Left hindlimb (tissue), 1 donor: ENCODE results near the gene LOC128125822.

ENCODE experiments used
- DNase-seq: peaks from one replicate; pipeline ENCODE4 v3.0.0-alpha.2; 2018

The LOC128125822 gene

GRCh38 chr6:63558278-63558677 lies 14.0 kb upstream of the LOC128125822 start:
- DNase-seq: no peak

- no peak for DNase-seq
Observed at GRCh38 chr6:63560801-63561287, 11.4 kb upstream of the LOC128125822 start.

GRCh38 chr6:63561288-63561687 lies 11.0 kb upstream of the LOC128125822 start:
- no peak for DNase-seq

GRCh38 chr6:63563235-63563634 lies 9.0 kb upstream of the LOC128125822 start:
- DNase-seq: no peak

GRCh38 chr6:63565058-63565726 lies 7.1 kb upstream of the LOC128125822 start:
- no peak for DNase-seq

GRCh38 chr6:63565727-63566596 lies 6.3 kb upstream of the LOC128125822 start:
- no peak for DNase-seq

- no peak for DNase-seq
Observed at GRCh38 chr6:63567966-63568365, 4.3 kb upstream of the LOC128125822 start.

- DNase-seq: no peak
Observed at GRCh38 chr6:63571361-63572043, 778 bp upstream of the LOC128125822 start.

- DNase-seq: no peak
Observed at GRCh38 chr6:63572747-63573075, 431 bp downstream of the LOC128125822 start.

GRCh38 chr6:63573076-63573898 lies 1.0 kb downstream of the LOC128125822 start:
- peak; percentile 79 for DNase-seq

GRCh38 chr6:63573899-63574553 lies 1.7 kb downstream of the LOC128125822 start:
- peak; percentile 36 for DNase-seq

- no peak for DNase-seq
Observed at GRCh38 chr6:63574554-63574900, 2.2 kb downstream of the LOC128125822 start.

GRCh38 chr6:63576147-63576772 lies 4.0 kb downstream of the LOC128125822 start:
- no peak for DNase-seq

GRCh38 chr6:63576985-63577712 lies 4.9 kb downstream of the LOC128125822 start:
- no peak for DNase-seq

- no peak for DNase-seq
Observed at GRCh38 chr6:63578757-63579156, 6.5 kb downstream of the LOC128125822 start.

- no peak for DNase-seq
Observed at GRCh38 chr6:63579937-63580703, 7.8 kb downstream of the LOC128125822 start.

GRCh38 chr6:63580704-63580961 lies 8.4 kb downstream of the LOC128125822 start:
- DNase-seq: no peak

GRCh38 chr6:63581355-63582013 lies 9.2 kb downstream of the LOC128125822 start:
- DNase-seq: no peak

GRCh38 chr6:63582579-63583231 lies 10.4 kb downstream of the LOC128125822 start:
- DNase-seq: no peak
